Left lobe of liver (tissue), 2 donors: Measurements from ENCODE around the gene CD2. TPM values are rescaled to one million over a fixed set of nuclear protein-coding genes. Genes with fewer than 3 reads are reported as not detected.
"Not testable (repeated sequence)": the region's sequence is repeated elsewhere in the genome, so short reads cannot be mapped to it uniquely, and the experiment has no call there.

Experiments used
- ATAC-seq: fragments of 200-7000 bp; cut with Tn5 transposase; one replicate; pipeline ENCODE4 v1.9.1; 2020; ENCODE audit warnings: mild to moderate bottlenecking, moderate library complexity
- DNase-seq: peaks from one replicate; pipeline ENCODE4 v3.0.0-alpha.2; 2020; ENCODE audit warnings: low spot score
- total RNA-seq: library from RNA; stranded (reverse); gene quantifications from one replicate; pipeline ENCODE4 v1.2.1, GENCODE V29; 2021
- donor health status: DM: no; HTN: no; CAD: no; lungs with moderate emphysema.
- donor health status: DM: no; HTN: yes; CAD: no.

The CD2 gene
- total RNA-seq, 1 donor from 2014 or later = 0.43 TPM

DNA sequence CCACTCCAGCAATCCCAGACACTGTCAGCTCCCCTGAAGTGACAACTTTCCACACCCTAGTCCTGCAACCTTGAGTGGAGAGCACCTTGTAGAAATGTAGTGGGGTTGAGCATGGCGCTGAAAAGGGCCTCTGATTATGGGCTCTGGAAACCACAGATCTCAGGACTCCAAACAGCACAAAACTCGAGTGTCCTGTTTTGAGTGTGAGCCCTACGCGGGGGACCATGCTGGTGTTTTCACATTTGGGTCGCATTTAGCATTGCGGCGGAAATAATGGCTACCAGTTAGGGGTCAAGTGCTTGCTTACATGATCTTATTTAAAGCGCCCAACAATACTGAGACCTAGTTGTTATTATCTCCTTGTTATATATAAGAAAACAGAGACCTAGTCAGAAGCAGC is 1.9 kb downstream of the CD2 start:
- not testable (repeated sequence) for ATAC-seq, DNase-seq

DNA sequence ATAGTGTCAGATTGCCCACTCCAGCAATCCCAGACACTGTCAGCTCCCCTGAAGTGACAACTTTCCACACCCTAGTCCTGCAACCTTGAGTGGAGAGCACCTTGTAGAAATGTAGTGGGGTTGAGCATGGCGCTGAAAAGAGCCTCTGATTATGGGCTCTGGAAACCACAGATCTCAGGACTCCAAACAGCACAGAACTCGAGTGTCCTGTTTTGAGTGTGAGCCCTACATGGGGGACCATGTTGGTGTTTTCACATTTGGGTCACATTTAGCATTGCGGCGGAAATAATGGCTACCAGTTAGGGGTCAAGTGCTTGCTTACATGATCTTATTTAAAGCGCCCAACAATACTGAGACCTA is 4.2 kb downstream of the CD2 start:
- not testable (repeated sequence) for ATAC-seq, DNase-seq

DNA sequence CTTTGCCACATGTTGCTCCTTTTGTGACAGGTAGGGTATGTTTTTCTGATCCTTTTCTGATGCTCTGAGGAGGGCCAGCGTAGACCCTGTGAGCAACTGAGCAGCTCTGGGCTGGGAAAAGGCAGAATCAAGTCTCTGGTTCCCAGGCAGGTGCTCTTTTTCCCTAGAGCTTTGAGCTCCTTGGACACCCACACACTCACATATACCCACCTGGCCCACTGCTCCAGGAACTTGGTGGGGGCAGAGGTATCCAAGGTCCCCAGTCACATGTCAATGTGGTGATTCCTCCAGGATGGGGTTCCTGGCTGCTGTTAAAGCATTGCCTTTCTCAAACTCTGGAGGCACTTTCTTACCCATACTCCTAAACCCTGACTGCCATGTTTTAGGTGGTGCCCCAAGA is 5.4 kb downstream of the CD2 start:
- ATAC-seq (no peak), DNase-seq (no peak)

GRCh38 chr1:116760487-116760886 is 6.3 kb downstream of the CD2 start:
- ATAC-seq (no peak), DNase-seq (no peak)

DNA sequence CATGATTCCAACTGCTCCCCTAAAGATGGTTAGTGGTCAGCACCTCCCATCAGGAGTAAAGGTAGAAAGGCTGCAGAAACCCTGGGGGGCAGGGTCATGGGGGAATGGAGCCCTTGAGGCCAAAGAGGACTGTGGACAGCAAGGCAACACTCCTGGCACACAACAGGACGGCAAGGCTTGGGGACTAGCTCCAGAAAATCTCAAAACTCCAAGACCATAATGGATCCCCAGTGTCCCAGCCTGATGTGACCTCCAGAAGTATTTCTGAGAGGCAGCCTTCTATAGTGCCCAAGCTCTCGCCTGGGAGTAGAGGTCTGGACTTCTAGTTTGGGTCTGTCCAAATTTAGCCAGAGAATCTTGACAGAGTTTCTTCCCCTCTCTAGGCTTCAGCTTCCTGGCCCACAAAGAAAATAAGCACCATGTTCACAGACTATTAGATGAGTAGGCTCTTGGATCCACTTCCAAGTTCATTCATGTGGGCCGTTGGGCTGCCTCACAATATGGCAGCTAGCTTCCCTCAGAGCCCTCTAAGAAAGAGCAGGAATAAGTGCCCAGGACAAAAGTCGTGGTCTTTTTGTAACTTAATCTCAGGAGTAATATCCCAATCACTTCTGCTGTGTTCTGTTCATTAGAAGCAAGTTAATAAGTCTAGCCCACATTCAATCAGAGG is 6.9 kb downstream of the CD2 start:
- ATAC-seq = no peak
- DNase-seq = no peak

DNA sequence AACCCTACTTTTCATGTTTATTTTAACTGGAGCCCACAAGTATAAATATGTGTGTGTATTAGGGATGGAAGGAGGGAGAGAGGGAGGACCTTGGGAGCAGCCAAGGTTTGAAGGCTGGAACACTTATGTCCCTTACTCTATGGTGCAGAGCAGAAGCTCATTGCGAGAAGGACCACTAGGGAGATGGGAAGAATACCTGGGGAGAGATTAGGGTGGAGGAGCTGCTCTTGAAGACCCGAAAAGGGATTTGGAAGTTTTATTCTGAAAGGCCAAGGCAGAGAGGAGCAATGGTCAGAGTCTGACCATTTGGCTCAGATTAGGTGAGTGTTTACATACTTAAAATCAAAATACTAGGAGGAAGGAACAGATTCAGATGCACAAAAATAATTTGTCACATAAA is 8.1 kb downstream of the CD2 start:
- DNase-seq = no peak
- no peak for ATAC-seq

- DNase-seq = no peak
- no peak for ATAC-seq
These were observed 8.5 kb downstream of the CD2 start for GRCh38 chr1:116762781-116763115.

DNA sequence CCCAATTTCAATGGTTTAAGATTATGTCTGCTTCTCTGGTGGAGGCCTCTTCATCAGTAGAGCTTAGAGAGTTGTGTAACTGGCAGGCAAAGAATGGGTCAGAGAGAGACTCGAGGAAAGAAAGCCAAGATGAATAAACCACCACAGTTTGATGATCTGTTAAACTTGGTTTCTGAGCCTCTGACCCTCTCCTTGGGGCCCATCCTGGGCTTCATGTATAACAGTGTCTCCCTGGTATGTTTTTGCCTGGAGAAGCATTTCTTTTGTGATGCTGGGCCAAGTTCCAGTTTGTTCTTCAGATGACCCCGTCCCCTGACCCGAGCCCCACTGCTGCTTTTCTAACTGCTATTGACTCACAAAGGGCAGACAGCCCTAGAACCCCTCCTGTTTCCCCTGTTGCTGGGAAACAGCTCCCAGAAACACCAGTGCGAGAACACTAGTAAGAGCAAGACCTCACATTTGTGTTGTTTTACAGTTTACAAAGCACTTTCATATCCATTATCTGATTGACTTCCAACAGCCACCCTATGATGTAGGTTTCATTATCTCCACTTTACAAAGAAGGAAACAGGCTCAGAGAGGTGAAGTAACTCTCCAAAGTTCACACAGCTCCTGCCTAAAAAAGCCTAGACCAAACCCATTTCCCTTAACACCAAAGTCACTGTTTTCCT is 9.0 kb downstream of the CD2 start:
- no peak for DNase-seq
- no peak for ATAC-seq

GRCh38 chr1:116763787-116764465 is 9.7 kb downstream of the CD2 start:
- ATAC-seq (peak; percentile 78), DNase-seq (no peak)

DNA sequence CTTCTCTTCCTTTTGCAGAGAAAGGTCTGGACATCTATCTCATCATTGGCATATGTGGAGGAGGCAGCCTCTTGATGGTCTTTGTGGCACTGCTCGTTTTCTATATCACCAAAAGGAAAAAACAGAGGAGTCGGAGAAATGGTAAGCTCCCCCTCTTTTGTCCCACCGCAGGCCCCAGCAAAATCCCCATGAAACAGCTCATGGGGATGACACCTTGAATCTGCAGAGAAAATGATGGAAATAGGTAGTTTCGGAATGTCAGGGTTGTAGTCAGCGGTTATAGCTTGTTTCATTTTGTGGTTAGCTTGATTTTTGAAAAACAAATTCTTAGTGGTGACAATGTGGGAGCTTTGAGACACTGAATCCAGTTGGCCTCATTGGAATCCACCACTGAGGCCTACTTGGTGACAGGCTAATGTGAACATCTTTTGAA is 10.3 kb downstream of the CD2 start:
- ATAC-seq = no peak
- no peak for DNase-seq

DNA sequence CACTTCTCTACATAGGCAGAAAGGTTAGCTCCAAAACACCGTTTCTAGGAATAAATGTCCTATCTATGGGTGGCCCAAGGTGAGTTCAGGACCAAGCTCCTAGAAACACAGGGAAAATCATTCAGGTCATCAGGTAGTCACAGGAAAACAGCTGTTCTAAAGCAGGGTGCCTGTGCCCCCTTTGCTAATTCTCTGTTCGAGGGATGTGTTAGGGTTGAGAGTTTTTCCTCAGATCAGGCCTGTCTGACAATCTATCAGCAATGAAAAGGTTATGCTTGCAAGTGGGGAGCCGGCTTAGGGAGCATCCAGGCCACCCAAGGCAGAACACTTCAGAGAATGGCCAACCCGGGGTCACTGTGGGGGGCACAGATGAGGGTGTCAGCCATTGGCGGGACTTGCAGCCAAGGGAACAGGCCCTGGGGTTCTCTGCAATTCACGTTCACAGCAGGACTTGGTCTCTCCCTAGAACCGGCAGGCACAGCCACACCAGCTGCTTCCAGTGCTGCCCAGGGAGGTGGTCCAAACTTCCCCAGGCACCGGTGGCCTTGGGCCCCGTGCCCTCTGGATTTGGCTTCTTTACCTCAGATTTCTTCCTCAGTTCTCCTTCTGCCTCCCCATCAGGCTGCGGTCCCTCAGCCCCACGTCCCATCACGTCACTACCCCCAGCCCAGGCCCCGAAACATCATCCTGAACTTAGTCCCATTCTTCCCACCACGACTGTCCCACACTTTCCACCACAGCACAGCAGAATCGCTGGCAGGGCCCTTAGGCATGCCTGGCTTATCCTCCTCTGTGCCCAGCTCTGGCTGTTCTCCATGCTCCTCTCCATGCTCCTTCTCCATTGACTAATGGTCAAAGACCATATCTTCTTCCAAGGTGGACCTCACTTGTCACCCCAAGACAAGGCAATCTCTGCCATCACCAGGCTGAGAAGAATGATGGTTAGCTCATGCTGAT is 11.0 kb downstream of the CD2 start:
- no peak for DNase-seq
- no peak for ATAC-seq

GRCh38 chr1:116765962-116766361 is 11.7 kb downstream of the CD2 start:
- ATAC-seq (no peak), DNase-seq (no peak)

DNA sequence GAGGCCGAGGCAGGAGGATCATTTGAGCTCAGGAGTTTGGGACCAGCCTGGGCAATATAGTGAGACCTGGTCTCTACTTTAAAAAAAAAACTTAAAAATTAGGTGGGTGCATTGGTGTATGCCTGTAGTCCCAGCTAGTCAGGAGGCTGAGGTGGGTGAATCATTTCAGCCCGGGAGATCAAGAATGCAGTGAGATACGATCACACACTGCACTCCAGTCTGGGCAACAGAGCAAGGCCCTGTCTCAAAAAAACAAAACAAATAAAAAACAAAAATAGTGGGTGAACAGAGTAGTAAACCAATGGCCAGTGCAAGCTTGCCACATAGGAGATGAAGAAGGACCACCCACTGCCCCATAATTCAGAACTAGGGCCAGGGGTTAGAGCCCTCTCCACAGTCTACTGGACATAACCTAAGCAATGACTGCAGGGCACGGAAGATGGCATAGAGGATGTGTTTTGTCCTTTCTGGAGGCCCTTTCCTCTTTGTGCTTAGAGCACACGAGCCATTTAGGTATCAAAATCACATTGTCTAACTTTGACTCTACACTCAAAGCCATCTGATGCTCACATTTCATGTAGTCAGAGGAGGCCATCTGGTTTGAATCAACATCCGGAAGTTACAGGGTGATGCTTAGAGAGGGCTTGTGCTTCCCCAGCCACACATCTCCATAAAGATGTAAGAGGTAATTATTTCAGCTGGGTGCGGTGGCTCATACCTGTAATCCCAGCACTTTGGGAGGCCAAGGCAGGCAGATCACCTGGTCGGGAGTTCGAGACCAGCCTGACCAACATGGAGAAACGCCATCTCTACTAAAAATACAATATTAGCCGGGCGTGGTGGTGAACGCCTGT is 12.6 kb downstream of the CD2 start:
- ATAC-seq (no peak), DNase-seq (no peak)

GRCh38 chr1:116767782-116768382 is 13.7 kb downstream of the CD2 start:
- DNase-seq (no peak), ATAC-seq (no peak)

- DNase-seq = no peak
- no peak for ATAC-seq
These were observed 14.3 kb downstream of the CD2 start for GRCh38 chr1:116768416-116769103.

DNA sequence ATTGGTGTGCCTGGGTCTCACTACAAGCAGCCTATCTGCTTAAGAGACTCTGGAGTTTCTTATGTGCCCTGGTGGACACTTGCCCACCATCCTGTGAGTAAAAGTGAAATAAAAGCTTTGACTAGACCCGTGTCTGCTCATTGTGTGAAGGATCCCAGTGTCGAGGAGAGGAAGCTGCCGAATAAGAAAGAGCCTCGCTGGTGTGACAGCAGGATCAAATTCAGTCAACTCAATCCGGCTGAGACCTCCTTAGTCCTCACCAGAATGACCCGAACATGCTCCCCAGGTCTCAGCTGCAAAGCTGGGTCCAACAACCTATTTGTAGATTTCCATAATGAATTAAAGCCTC is 14.8 kb downstream of the CD2 start:
- no peak for ATAC-seq
- DNase-seq = no peak

DNA sequence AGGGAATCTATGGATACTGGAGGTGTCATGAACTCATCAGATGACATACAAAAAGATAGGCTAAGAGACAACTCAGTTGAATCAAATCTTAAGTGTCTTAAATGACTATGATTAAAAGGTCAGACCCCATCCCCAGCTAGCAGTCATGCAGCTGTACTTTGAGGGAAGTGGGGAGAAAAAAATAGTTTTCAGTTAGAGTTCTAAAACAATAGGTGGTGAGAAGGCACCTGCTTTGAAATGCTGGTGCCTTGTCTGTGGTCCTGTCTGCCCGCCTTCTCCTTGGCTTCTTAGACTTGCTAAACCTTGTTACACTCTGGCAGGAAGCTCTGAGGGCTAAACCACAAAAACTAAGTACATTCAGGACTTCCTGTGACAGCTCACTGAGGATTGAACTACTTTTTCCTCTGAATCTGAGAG is 15.3 kb downstream of the CD2 start:
- ATAC-seq (no peak), DNase-seq (no peak)

DNA sequence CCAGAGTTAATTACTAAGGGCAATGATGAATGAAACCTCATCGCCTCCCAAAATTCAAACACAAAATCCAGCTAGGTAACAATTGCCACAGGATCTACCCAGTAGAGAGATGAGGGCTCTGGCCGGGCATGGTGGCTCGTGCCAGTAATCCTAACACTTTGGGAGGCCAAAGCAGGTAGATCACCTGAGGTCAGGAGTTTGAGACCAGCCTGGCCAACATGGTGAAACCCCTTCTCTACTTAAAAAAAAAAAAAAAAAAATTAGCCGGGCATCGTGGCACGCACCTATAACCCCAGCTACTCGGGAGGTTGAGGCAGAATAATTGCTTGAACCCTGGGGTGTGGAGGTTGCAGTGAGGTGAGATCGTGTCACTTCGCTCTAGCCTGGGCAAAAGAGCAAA is 15.8 kb downstream of the CD2 start:
- no peak for ATAC-seq
- no peak for DNase-seq

GRCh38 chr1:116770625-116771024 is 16.4 kb downstream of the CD2 start:
- no peak for ATAC-seq
- DNase-seq = no peak
